Fibroblast of lung (primary cell): ENCODE data around the gene PLS1. TPM values are rescaled to one million over a fixed set of nuclear protein-coding genes. Genes with fewer than 3 reads are reported as not detected.

ENCODE experiments used
- DNase-seq, 2 donors: peaks; one replicate each; pipeline versions ENCODE4 v3.0.0 to v3.0.0-alpha.2; 2010; ENCODE audit warnings: low read depth in 2 of 2
- H2AFZ ChIP-seq: 2 replicates; pipeline ENCODE4 v1.5.1; 2012; ENCODE audit warnings: low read length, control low read depth, inconsistent platforms
- H3K27ac ChIP-seq: 2 replicates; pipeline ENCODE4 v1.5.1; 2011; ENCODE audit warnings: low read length, control low read depth; ENCODE audit not compliant: insufficient read depth
- H3K27me3 ChIP-seq: 2 replicates; pipeline ENCODE4 v1.5.1; 2011; ENCODE audit warnings: mild to moderate bottlenecking, low read length; ENCODE audit not compliant: control insufficient read depth, insufficient read depth
- H3K36me3 ChIP-seq: 2 replicates; pipeline ENCODE4 v1.5.1; 2011; ENCODE audit warnings: low read length; ENCODE audit not compliant: control insufficient read depth, insufficient read depth
- H3K4me1 ChIP-seq: 2 replicates; pipeline ENCODE4 v1.5.1; 2011; ENCODE audit warnings: low read length; ENCODE audit not compliant: control insufficient read depth, insufficient read depth; ENCODE audit errors: extremely low read depth
- H3K4me2 ChIP-seq: 2 replicates; pipeline ENCODE4 v1.5.1; 2011; ENCODE audit warnings: low read length, control low read depth; ENCODE audit not compliant: insufficient read depth; ENCODE audit errors: extremely low read depth
- H3K4me3 ChIP-seq, 4 experiments: fragments of 200-600 bp in 1 of 4; sonication (generic) in 1 of 4; replicated peaks in 1 of 4; 2 replicates each; pipeline ENCODE4 v1.5.1; 2011 to 2016; ENCODE audit warnings: low read length in 4 of 4, low read depth in 3 of 4, mild to moderate bottlenecking in 3 of 4, control low read depth in 2 of 4, inconsistent platforms in 1 of 4, mixed read lengths in 1 of 4; ENCODE audit not compliant: insufficient read depth in 1 of 4; ENCODE audit errors: control extremely low read depth in 1 of 4
- H3K79me2 ChIP-seq: 2 replicates; pipeline ENCODE4 v1.5.1; 2012; ENCODE audit warnings: mild to moderate bottlenecking, low read length, inconsistent platforms; ENCODE audit not compliant: control insufficient read depth, insufficient read depth
- H3K9ac ChIP-seq: 2 replicates; pipeline ENCODE4 v1.5.1; 2011; ENCODE audit warnings: mild to moderate bottlenecking, low read length, control low read depth; ENCODE audit not compliant: insufficient read depth
- H3K9me3 ChIP-seq: 2 replicates; pipeline ENCODE4 v1.5.1; 2012; ENCODE audit warnings: low read depth, low read length; ENCODE audit not compliant: control insufficient read depth, insufficient read depth
- H4K20me1 ChIP-seq: 2 replicates; pipeline ENCODE4 v1.5.1; 2011; ENCODE audit warnings: low read length; ENCODE audit not compliant: control insufficient read depth, insufficient read depth; ENCODE audit errors: extremely low read depth
- EZH2 ChIP-seq: IDR thresholded peaks from 2 replicates; pipeline ENCODE4 v1.5.1; 2012; ENCODE audit warnings: low read length, control low read depth, mild to moderate bottlenecking; ENCODE audit errors: missing control alignments
- polyA plus RNA-seq, 2 donors: library from polyadenylated mRNA; depleted of rRNA in 1 of 2; stranded (reverse) in 1 of 2; unstranded in 1 of 2; fragments of >200 nt; gene quantifications; 2 replicates each; pipeline ENCODE4 v1.2.1, GENCODE V29; 2011 to 2012; ENCODE audit warnings: missing spikeins in 1 of 2
- total RNA-seq: library from RNA; depleted of rRNA; stranded (reverse); fragments of >200 nt; gene quantifications from 2 replicates; pipeline ENCODE4 v1.2.1, GENCODE V29; 2014
- TF ChIP-seq, protein P1 (sequence below), 2 donors: IDR thresholded peaks in 1 of 2; conservative IDR thresholded peaks in 1 of 2; 1 replicate in 1 of 2; 2 replicates in 1 of 2; pipeline ENCODE4 v1.5.1; 2011 to 2012; ENCODE audit warnings: low read length in 2 of 2, control low read depth in 1 of 2, inconsistent platforms in 1 of 2, low read depth in 1 of 2, mild to moderate bottlenecking in 1 of 2

PLS1 gene
- total and polyA plus RNA-seq, 2 donors (not counting 1 experiment from before 2014, with no cell fraction given), result 0.59 to 0.83 TPM

DNA sequence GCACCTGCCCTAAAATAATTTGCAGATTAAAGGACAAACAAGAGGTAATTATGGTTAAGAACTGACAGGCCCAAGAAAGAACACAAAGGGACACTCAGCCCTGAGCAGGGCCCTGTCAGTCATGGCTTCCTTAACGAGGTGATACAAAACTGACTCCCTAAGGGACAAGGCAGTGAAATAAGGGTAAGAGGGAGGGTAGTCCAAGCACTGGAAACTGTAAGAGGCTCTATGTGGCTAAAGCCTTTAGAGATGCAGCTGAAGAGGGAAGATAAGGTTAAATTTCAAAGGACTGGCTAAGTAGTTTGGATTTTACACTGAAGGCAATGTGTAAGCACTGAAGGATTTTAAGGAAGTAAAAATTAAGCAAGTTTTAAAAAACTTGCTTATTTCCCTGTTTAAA lies 21.5 kb upstream of the PLS1 start:
- TF ChIP-seq, protein P1, sequence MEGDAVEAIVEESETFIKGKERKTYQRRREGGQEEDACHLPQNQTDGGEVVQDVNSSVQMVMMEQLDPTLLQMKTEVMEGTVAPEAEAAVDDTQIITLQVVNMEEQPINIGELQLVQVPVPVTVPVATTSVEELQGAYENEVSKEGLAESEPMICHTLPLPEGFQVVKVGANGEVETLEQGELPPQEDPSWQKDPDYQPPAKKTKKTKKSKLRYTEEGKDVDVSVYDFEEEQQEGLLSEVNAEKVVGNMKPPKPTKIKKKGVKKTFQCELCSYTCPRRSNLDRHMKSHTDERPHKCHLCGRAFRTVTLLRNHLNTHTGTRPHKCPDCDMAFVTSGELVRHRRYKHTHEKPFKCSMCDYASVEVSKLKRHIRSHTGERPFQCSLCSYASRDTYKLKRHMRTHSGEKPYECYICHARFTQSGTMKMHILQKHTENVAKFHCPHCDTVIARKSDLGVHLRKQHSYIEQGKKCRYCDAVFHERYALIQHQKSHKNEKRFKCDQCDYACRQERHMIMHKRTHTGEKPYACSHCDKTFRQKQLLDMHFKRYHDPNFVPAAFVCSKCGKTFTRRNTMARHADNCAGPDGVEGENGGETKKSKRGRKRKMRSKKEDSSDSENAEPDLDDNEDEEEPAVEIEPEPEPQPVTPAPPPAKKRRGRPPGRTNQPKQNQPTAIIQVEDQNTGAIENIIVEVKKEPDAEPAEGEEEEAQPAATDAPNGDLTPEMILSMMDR (conservative IDR thresholded peaks at IDR 0.05 in 1 of 2, IDR thresholded peaks at IDR 0.05 in 1 of 2; ENCODE audit: low read depth in 1 of 2, low read length in 2 of 2), result no peak
- no peak for TF ChIP-seq EZH2
- Histone ChIP-seq H3K79me2 (peaks cover 43% of the 10 kb centered on the region), H2AFZ (no peak overlapping the region), H4K20me1 (no peaks in the 10 kb centered on the region), H3K4me1 (no peaks in the 10 kb centered on the region), H3K9me3 (no peaks in the 10 kb centered on the region), H3K4me2 (no peak overlapping the region), H3K27ac (no peak overlapping the region), H3K27me3 (no peaks in the 10 kb centered on the region), H3K9ac (no peak overlapping the region), H3K36me3 (no peaks in the 10 kb centered on the region), H3K4me3 (no peak overlapping the region)
- no peak for DNase-seq

DNA sequence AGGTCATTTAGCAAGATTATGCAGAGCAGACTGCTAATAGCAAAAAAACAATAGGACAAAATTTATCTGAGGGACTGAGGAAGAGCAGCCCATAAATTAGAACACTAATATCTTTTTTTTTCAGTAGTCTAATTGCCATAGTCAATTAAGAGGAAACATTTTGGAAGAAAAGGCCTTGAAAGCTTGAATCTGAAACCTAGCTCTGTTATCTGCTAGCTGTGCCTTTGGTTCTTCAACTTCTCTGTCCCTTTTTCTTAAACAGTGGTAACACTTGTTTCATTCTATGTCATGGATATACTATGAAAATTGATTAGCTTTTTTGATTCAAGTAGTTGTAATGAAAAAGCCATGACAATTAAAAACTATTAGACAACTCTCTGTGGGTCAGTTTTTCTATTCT lies 19.4 kb upstream of the PLS1 start:
- peak overlapping the region in 2 of 4 experiments; percentile 15 to 60 for H3K4me3 ChIP-seq
- no peaks in the 10 kb centered on the region for H3K9me3 ChIP-seq
- TF ChIP-seq, protein P1 (conservative IDR thresholded peaks at IDR 0.05 in 1 of 2, IDR thresholded peaks at IDR 0.05 in 1 of 2; ENCODE audit: low read depth in 1 of 2, low read length in 2 of 2), result no peak
- no peak for TF ChIP-seq EZH2
- no peaks in the 10 kb centered on the region for H3K27me3 ChIP-seq
- no peaks in the 10 kb centered on the region for H4K20me1 ChIP-seq
- H3K27ac ChIP-seq, result no peak overlapping the region
- no peaks in the 10 kb centered on the region for H3K36me3 ChIP-seq
- DNase-seq, result no peak
- H3K4me2 ChIP-seq, result peak overlapping the region; percentile 42
- H3K4me1 ChIP-seq, result no peaks in the 10 kb centered on the region
- peak overlapping the region; percentile 14 for H3K9ac ChIP-seq
- H3K79me2 ChIP-seq, result peaks cover 43% of the 10 kb centered on the region
- H2AFZ ChIP-seq, result no peak overlapping the region

DNA sequence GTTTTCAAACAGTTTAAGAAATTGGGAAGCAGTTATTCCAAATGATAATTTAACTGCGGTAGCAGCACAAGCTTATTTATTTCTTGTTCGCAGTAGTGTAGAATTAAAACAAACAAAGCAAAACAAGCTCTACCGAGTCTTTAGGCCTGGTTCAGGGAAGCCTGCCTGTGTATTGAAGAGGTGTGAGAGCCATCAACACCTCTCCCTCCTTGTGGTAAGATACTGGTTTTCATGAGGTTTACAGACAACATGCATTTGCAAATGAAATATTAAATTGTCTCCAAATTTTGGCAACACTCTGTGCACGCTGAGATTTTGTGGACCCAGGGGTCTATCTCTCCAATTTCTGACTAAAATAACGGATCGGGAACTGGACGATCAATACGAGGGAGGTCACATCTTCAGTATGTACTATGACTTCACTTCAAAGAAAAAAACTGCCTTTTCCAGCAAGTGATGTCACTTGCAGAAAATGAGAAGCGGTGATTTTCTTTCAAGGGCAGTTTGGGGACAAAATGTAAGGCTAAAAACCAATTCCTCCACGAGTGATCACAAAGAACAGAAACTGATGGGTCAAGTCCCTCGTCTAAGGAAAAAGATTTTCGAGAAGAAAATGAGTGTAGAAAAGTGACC lies 18.4 kb upstream of the PLS1 start:
- H3K9me3 ChIP-seq, result no peaks in the 10 kb centered on the region
- H3K27me3 ChIP-seq, result no peaks in the 10 kb centered on the region
- no peaks in the 10 kb centered on the region for H4K20me1 ChIP-seq
- H3K27ac ChIP-seq, result peak overlapping the region; percentile 89
- DNase-seq, result peak; percentile 33 to 52
- H3K9ac ChIP-seq, result peak overlapping the region; percentile 71
- no peak for TF ChIP-seq EZH2
- TF ChIP-seq, protein P1 (conservative IDR thresholded peaks at IDR 0.05 in 1 of 2, IDR thresholded peaks at IDR 0.05 in 1 of 2; ENCODE audit: low read depth in 1 of 2, low read length in 2 of 2), result no peak
- H3K79me2 ChIP-seq, result peaks cover 38% of the 10 kb centered on the region
- peak overlapping the region; percentile 95 for H2AFZ ChIP-seq
- peak overlapping the region; percentile 79 for H3K4me2 ChIP-seq
- no peaks in the 10 kb centered on the region for H3K4me1 ChIP-seq
- H3K4me3 ChIP-seq, result peak overlapping the region; percentile 60 to 98 (median 75)
- H3K36me3 ChIP-seq, result no peaks in the 10 kb centered on the region
